ENCODE measurements around the gene BTBD16.

The BTBD16 gene

DNA sequence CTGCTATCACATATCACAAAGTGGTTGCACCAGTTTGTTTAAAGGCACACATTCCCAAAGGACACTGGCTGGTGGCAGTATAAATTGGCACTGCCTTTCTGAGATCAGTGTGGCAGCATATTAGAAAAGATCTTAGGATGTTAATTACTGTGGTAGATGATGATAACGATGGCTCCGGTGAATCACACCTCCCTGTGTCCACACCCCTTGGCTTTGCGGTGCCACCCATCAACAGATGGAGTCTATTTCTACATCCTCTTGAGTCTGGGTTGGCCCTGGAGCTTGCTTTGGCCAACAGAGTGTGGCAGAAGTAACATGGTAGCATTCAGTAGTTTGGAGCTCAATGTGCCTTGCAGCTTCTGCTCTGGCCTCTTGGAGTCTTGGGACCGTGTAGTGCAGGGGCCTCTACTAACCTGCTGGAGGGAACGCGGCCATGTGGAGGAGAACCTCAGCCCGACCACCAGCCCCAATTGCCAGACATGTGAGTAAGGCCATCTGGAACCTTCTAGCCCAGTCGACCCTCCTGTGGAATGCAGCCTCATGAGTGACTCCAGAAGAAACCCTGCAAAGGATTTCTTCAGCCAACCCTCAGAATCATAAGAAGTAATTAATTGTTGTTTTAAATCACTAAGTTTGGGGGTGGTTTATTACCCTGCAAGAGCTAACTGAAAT is 76.2 kb downstream of the BTBD16 start:
- FAIRE-seq, result no peak

DNA sequence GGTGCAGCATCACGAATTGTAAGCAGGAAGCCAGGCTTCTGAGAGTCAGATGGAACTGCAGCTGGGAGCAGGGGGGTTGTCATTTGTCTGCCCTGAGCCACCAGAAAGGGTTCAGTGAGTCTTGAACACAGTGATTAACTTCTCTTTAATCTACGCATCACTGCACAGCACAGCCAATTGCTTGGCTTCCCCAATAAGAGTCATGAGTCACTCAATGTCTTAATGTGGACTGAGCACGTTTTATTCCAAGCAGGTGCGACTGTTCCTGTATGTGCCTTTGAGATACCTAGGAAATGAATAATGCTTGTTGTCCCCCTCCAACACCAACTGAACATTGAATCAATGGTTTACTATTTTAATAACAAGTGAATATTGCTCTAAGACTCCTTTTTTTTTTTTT is 77.4 kb downstream of the BTBD16 start:
- no peak for FAIRE-seq

DNA sequence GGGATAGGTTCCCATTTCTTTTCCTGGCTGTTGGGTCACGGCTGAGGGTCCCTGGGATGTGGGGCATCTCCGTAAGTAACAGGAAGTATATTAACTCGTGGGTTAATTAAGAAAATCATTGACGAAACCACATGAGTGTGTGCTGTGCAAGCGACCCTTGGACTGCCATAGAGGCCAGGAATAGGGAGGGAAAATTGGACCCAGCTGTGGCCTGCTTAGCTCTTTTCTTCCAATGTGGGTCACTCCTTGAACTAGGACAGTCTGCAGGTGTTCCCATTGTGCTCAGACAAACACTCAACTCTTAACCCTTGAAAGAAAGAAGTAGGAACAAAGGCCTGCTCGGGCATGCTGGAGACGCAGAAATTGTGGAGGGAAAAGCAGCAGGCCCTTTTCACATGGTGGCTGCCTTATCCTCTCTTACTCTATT is 77.9 kb downstream of the BTBD16 start:
- no peak for FAIRE-seq

DNA sequence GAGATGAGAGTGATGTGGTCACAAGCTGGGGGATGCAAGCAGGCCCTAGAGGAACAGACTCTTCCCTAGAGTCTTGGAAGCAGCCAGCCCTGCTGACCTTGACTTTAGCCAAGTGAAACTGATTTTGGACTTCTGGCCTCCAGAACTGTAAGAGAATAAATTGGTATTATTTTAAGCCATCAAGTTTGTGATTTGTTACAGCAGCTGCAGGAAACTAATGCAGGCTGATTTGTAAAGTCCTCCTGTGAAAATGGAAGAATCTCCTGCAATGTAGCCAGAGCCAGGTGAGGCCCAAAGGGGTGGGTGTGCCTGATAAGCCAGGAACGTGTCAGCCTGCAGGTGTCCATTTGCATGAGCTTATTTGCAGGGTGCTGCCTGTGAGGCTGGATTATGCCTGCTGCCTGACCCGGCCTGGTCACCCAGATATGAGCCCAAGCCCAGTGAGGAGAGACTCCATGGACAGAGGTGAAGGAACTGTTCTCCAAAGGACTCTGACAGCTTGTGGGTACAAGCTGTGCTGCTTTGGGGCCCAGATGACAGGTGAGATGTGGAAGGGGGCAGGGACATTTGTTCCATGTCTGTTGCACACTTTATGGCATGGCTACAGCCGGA is 78.8 kb downstream of the BTBD16 start:
- no peak for FAIRE-seq

DNA sequence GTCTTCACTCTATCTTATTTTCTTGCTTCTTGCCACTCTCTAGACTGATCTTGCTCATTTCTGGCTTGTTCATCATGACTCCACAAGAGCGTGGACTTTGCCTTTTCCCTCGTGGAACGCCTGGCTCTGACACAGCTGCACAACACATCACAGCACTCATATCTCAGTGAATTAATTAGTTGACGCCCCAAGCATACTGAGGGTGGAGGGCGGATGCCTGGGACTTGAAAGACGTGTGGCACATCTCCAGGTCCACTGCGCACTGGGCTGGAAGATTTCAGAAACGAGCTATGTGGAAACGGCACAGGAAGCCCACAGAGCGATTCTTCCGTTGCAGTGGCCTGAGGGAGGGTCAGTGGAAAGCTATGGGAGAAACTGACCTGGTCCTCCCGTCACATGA is 79.8 kb downstream of the BTBD16 start:
- FAIRE-seq, result no peak

DNA sequence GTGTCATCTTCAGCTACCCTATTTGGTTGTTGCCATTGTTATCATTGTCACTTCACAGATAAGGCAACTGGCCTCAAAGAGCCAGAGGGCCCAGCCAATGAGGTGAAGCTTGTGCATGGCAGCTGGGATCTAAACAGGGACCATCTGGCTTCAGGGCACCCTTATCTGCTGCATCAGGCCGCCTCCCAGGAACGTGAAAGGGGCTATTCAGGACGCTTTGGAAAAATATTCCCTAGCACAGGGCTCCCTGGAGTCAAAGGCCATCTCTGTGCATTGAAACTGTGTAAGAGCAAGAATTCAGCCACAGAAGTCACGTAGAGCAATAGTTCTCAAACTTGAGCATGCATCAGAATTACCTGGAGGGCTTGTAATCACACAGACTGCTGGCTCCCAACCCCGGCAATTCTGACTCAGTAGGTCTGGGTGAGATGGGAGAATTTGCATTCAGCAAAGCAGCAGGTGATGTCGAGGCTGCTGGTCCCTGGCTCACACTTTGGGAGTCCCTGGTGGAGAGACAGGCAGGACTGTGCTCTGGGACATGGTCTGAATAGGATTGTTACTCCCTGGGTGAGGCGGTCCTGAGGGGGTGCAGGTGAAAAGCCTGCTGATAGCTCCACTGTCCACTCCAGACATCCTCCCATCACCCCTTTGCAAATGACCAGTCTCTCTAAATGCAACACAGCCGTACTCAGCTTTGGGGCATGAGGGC is 81.9 kb downstream of the BTBD16 start:
- FAIRE-seq, result no peak

DNA sequence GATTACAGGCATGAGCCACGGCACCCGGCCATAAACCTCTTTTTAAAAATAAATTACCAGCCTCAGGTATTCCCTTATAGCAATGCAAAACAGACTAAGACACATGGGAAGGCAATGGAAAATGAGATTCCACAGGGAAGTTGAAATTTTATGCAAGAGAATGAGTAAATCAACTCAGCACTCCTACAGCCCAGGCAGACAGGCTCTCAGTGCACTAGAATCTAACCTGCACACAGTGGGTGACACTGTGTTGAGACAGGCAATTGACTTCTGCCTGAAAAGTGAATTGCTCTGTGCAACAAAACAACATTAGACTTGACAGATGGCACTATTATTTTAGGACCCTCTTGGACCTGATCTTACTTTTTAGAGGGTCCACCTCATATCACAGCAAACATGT is 83.3 kb downstream of the BTBD16 start:
- no peak for FAIRE-seq

DNA sequence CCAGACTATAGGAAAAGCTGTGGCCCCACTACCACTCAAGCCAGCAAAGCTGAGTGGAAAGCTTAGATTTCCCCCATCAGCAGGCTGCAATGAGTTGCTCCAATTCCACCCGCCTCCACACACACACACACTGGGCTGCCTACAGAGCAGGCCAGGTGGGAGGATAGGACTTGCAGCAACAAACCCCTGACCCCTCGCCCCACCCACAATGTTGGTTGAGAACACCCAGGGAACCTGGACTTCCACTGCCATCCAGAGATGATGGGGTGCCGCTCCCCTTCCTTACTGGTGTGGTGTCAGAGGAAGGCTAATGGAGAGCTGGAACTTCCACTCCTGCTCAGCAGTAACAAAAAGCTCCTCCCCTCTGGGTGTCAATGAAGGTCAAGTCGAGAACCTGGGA is 86.6 kb downstream of the BTBD16 start:
- no peak for FAIRE-seq

DNA sequence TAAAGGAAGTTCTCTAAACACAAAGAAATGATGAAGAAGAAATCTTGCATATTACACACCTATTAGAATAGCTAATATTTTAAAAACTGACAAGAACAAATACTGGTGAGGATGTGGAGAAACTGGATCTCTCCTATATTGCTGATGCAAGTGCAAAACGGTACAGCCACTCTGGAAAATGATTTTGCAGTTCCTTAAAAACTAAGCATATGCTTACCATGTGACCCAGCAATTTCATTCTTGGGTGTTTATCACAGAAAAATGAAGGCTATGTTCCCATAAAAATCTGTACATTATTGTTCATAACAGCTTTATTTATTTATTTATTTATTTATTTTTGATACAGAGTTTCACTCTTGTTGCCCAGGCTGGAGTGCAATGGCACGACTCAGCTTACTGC is 88.5 kb downstream of the BTBD16 start:
- no peak for FAIRE-seq

DNA sequence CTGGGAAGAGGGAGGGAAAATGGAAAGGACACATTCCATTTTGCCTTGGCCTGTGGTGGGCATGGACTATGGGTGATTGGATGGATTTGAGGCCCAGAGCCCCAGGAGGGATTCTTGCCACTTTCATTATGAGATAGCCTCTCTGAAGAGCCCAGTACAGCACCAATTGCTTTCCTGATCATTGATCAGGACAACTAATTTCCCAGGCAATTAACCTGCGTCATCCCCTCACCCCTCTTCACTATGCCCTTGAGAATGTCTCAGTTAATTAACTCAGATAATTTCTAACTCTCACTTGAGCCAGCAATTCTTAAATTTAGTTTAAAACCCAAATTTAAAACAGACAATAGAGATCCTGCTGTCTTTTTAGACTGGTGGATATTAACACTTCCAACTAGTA is 90.0 kb downstream of the BTBD16 start:
- FAIRE-seq, result no peak

DNA sequence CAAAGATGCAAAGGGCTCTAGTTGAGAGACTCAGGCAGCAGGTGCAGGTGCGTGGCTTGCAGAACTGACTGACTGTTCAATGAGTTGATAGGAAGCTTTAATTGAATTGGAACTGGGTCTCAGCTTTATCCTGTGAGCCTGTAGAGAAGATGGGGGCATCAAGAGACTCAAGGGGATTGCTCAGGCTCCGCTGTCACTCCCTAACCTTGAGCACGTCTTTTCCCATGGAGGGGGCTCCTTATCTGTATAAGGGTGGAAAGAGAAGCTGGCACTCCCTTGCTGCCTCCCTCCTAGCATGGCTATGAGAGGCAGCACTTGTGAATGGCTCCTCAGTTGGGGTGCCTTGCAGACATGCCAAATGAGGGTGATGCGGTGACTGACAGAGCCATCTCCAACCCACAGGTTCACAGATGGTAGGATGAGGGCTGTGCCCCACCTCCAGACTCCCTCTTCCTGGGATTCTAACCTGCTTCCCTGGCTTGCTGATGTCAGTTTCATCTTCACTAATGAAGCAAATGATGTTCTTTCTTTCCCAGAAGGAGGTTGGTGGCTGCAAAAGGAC is 91.0 kb downstream of the BTBD16 start:
- no peak for FAIRE-seq

DNA sequence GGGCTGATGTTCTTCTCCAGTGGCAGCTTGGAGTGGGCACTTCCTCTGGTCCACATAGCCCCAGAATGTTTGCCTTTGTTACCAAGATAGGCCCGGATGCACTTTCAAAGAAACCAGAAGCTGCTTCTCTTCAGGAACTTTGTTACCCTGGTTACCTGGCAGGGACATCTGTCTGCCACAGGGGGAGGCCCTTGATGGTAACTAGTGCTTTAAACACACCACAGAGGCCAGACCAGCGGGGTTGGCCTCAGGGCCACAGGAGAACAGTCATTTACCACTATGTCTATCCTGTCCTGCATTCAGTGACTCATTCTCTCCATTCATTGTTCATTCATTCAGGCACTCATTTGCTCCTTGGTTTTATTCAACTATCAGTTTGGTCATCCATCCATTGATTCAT is 91.5 kb downstream of the BTBD16 start:
- no peak for FAIRE-seq

DNA sequence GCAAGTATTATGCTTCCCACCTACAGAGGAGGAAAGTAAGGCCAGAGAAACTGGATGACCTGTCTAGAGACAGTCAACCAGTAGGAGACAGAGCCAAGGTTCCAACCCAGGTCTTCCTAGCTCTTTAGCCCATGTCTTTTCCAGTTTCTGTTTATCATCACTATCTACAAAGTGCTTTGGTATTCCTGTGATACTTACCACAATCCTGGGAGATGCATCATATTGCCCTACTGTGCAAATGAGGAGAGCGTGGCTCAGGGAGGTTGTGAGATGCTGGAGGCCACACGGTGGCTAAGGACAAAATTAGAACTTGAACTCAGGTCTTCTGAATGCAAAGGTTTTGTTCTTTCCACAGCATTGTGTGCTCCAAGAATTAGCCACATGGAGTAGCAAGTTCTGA is 92.2 kb downstream of the BTBD16 start:
- FAIRE-seq, result no peak

DNA sequence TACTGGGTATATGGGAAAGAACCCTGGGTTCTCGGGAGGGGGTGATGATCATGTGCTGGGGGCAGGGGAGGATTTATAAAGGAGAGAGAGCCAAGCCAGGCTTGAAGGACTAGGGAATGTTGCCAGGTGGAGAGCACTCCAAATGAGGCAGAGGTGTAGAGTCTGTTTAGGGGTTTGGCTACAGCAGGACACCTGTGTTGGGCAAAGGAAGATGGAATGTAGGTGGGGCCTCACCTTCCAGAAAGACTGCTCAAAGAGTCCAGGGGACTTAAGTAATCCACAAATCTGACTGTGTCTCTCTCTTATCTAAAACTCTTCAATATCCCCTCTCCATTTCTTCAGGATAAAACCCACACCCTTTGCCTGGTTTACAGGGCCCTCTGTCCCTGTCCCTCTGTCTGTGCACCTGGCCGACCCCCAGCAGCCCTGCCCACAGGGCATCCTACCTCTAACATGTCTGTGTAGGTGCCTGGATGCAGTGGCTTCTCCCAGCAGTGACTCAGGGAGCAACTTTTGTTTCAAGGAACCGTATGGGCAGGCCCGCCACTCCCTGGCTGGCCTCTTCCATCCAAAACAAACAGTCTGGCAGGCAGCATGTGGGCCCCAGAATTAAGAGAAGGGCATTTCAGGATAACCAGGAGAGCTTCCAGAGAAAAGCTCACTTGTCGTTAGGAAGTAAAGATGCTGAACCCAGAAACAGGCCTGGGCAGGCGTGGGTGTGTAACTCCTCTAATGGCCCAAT is 92.8 kb downstream of the BTBD16 start:
- no peak for FAIRE-seq

DNA sequence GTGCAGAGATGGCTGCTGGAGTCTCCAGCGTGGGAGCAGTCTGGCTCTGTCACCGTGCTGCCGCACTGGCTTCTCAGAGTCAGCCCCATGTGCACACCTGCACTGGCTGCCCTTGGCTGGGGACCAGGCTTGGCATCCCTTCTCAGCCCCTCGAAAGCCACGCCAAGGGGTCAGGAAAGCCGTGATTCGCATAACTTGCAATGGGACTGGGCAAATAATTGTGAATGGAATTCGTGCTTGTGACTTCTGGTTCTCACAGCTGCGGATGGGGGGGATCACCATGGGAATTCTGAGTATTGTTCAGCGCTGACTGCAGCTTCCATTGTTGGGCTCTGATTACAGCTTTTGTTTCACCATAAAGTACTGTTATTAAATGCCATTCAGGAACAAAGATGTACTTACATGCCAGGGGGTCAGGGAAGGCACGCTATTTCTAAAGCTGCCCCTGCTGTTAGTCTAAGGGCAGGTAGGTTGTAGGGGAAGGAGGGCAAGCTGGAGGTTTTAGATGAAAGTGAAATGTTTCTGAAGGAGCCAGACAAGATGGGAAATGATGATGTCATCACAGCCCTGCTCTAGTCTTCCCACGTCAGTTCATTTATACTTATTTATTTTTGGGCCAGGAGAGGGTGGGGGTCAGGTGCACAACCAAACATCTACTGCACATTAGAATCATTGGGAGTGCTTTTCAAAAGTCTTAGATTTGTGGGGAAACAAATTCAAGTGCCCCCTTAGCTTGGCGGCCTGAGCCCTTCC is 97.6 kb downstream of the BTBD16 start:
- no peak for FAIRE-seq

DNA sequence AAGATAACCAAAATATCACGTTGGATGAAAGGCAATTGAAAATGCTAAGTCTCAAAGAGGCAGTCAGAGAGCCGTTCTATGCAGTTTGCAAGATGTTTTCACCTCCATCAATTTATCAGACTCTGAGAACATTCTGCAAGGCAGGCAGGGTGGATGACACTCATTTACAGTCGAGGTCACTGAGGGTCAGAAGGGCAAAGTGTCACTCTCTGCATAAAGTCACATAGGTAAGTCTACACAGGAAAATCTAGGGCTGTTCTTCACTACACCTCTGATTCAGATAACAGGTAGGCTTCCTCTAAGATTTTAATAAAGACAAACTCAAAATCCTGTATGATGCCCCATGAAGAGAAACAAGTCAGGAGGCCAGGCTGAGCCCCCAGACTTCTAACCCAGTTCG is 102.0 kb downstream of the BTBD16 start:
- FAIRE-seq, result no peak

DNA sequence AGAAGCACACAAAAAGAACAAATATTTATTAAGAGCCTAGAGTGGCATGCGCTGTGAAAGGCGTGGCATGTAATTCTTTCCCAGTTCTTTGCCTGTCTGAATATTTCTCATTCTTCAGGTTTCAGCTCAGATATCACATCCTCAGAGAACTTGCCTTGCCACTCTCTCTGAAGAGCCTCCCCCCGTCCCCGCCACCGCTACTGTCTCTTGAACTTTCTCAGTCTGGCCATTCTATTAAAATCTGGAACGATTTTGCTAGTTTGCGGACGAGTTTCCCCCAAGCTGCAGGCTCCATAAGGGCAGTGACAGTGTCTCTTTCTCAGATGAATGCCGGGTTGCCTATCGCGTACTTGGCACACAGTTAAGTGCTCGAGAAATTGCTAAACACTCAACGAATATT is 102.6 kb downstream of the BTBD16 start:
- FAIRE-seq, result no peak

DNA sequence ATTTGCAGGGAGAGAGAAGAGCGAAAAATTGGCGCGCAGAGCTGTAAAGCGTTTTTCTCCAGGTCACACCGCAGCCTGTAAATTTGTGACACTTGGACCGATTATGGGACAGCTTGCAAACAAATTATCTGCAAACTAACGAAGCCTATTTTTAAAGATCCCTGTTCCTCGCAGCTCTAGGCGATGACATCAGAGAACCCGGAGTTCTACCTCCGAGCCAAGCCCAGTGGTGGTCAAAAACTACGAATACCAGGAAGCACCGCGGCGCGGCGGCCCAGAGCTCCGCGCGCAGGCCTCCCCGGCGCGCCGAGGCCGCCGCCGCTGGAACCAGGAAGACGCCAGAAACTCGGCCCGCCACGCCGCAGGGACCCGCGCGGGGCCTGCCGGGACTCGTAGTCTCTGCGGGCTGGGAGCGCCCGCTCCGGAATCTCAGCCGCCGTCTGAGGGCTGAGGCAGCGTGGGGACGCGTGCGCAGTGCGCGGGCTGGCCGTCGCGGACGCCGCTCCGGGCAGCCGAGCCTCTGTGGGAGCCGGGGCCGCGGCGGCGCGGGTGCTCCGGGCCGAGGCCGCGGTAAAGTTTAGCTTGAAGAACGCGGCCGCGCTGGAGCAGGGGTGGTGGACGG is 103.3 kb downstream of the BTBD16 start, which contains the start of gene PLEKHA1:
TSS of gene PLEKHA1 (plus strand) at position 472 of the 622 bp plus-strand sequence. CDS start 18,493 bp downstream, outside the sequence.
- FAIRE-seq, result peak; percentile 65

DNA sequence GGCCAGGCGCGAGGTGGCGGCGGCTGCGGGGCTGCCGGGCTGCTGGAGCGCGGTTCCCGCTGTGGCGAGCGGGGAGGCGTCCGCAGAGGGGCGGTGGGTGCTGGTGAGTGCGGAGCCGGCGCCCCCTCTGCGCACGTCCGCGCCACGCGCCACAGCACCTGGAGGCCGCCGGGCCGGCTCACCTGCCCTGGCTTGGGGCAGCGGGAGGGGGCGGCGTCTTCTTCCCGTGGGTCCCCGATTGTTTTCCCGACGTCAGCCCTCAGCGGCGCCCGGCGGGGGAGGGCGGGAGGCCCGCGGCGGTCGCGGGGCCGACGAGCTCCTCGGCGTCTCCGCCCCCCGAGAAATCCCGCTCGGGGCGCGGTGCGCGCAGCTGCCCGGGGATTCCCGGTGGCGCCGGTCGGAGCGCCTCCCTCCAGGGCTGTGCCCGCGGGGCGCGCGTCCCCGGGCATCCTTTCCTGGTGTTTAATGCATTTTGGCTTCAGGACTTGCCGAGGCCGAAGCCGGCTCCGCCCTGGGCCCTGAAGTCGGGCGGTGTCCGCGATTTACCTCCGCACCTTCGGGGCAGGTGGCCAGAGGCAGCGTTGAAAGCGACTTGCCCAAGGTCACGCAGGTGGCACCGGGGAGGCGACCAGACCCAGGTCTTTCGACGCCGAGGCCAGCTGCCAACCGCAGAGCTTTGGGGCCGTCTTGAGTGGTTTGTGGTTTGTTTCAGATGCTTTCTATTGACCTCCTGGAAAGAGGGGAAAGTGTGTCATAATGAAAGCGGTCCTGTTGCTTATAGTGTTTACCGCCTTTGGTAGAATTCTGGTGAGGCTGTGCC is 104.0 kb downstream of the BTBD16 start:
- FAIRE-seq, result no peak

DNA sequence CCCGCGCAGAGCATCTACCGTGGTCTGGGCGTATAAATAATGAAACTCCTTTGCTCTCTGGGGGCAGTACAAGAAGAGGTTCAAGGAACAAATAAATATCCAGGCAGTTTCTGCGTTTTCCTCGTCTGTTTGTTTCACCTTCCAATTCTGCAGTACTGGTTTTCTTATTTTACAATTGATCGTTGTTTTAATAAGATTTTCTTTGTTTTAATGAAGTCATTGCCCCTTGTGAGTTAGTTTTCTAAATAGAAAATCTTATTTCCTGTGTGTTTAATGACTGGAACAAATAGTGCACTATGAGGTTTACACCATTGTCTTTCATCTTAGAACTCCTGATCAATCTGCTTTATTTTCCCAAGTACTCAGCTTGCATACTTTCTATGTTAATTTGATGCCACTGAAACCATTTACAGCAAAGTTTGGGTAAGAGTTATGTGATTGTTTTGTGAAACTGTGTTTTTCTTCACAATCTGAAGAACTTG is 104.6 kb downstream of the BTBD16 start:
- no peak for FAIRE-seq

Data from islet of Langerhans (tissue), 1 donor.